IMR-90 (cell line): ENCODE data around the gene REC114. TPM values are rescaled to one million over a fixed set of nuclear protein-coding genes. Genes with fewer than 3 reads are reported as not detected.

ENCODE experiments used
- ATAC-seq: fragments of 200-7000 bp; cut with Tn5 transposase; 2 replicates; pipeline ENCODE4 v1.9.1; 2020; ENCODE audit warnings: low read depth, mild to moderate bottlenecking, moderate library complexity
- BruUV-seq: library from RNA; stranded (reverse); fragments of 400-500 nt; replicated peaks from 2 replicates; lab custom pipeline; 2021; lab: Mats Ljungman, UMichigan
- CTCF ChIA-PET: fragments of 300-600 bp; formaldehyde crosslinking; extraction: SDS; loops from one replicate; lab custom pipeline; 2021; ENCODE audit warnings: antibody characterized with exemption; lab: Yijun Ruan, JAX
- POLR2A ChIA-PET: fragments of 300-600 bp; sonication (Branson Sonifier 250); formaldehyde crosslinking; loops from one replicate; lab custom pipeline; 2022; ENCODE audit warnings: antibody characterized with exemption; ENCODE audit not compliant: unreplicated experiment; lab: Charles Lee
- DNase-seq: peaks from one replicate; pipeline ENCODE4 v3.0.0; 2013
- H2AFZ ChIP-seq: replicated peaks from 2 replicates; pipeline ENCODE3; 2013; ENCODE audit warnings: low read length, mild to moderate bottlenecking; ENCODE audit not compliant: poor library complexity
- H2AK5ac ChIP-seq: 2 replicates; pipeline ENCODE4 v1.6.1; 2013; ENCODE audit warnings: low read depth, low read length, inconsistent platforms
- H2AK9ac ChIP-seq: replicated peaks from 2 replicates; pipeline ENCODE3; 2013; ENCODE audit warnings: mild to moderate bottlenecking, low read depth, low read length, moderate library complexity; ENCODE audit not compliant: poor library complexity
- H2BK120ac ChIP-seq: 2 replicates; pipeline ENCODE4 v1.6.1; 2013; ENCODE audit warnings: low read depth, low read length, inconsistent platforms
- H2BK15ac ChIP-seq: 3 replicates; pipeline ENCODE4 v1.6.1; 2013; ENCODE audit warnings: low read depth, low read length, inconsistent platforms
- H2BK20ac ChIP-seq: 2 replicates; pipeline ENCODE4 v1.6.1; 2013; ENCODE audit warnings: low read depth, mild to moderate bottlenecking, inconsistent platforms, low read length, moderate library complexity
- H2BK5ac ChIP-seq: 2 replicates; pipeline ENCODE4 v1.6.1; 2013; ENCODE audit warnings: mild to moderate bottlenecking, low read depth, low read length, inconsistent platforms; ENCODE audit not compliant: poor library complexity, severe bottlenecking
- H3K14ac ChIP-seq: replicated peaks from 2 replicates; pipeline ENCODE4 v1.6.1; 2013; ENCODE audit warnings: low read depth, low read length, inconsistent platforms
- H3K18ac ChIP-seq: 2 replicates; pipeline ENCODE4 v1.6.1; 2013; ENCODE audit warnings: low read depth, low read length, control low read depth
- H3K23ac ChIP-seq: 2 replicates; pipeline ENCODE4 v1.6.1; 2013; ENCODE audit warnings: low read depth, low read length, inconsistent platforms
- H3K27ac ChIP-seq: 2 replicates; pipeline ENCODE4 v1.5.1; 2013; ENCODE audit warnings: mild to moderate bottlenecking, control low read depth, low read length; ENCODE audit not compliant: insufficient read depth
- H3K27me3 ChIP-seq: 2 replicates; pipeline ENCODE4 v1.6.1; 2013; ENCODE audit warnings: low read length; ENCODE audit not compliant: control insufficient read depth, insufficient read depth
- H3K36me3 ChIP-seq: 2 replicates; pipeline ENCODE4 v1.6.1; 2013; ENCODE audit warnings: low read length, mixed read lengths; ENCODE audit not compliant: control insufficient read depth, insufficient read depth
- H3K4ac ChIP-seq: 2 replicates; pipeline ENCODE4 v1.6.1; 2013; ENCODE audit warnings: low read depth, low read length, inconsistent platforms
- H3K4me1 ChIP-seq: 2 replicates; pipeline ENCODE4 v1.6.1; 2013; ENCODE audit warnings: low read length, mixed read lengths; ENCODE audit not compliant: control insufficient read depth, insufficient read depth
- H3K4me2 ChIP-seq: 2 replicates; pipeline ENCODE4 v1.6.1; 2013; ENCODE audit warnings: low read depth, mild to moderate bottlenecking, control low read depth, low read length, moderate library complexity
- H3K4me3 ChIP-seq: 2 replicates; pipeline ENCODE4 v1.5.1; 2013; ENCODE audit warnings: low read depth, mild to moderate bottlenecking, control low read depth, low read length, moderate library complexity; ENCODE audit not compliant: insufficient read depth
- H3K56ac ChIP-seq: 2 replicates; pipeline ENCODE4 v1.6.1; 2013; ENCODE audit warnings: low read length, inconsistent platforms; ENCODE audit not compliant: insufficient read depth; ENCODE audit errors: extremely low read depth
- H3K79me1 ChIP-seq, 2 experiments: 2 replicates each; pipeline ENCODE4 v1.6.1; 2013; ENCODE audit warnings: low read length in 2 of 2, inconsistent platforms in 1 of 2, low read depth in 1 of 2
- H3K9ac ChIP-seq: 2 replicates; pipeline ENCODE4 v1.6.1; 2013; ENCODE audit warnings: low read depth, low read length, control low read depth
- H3K9me1 ChIP-seq: 2 replicates; pipeline ENCODE4 v1.6.1; 2013; ENCODE audit warnings: low read length, inconsistent platforms; ENCODE audit not compliant: insufficient read depth
- H3K9me3 ChIP-seq: 2 replicates; pipeline ENCODE4 v1.6.1; 2013; ENCODE audit warnings: low read length; ENCODE audit not compliant: control insufficient read depth, insufficient read depth
- H4K20me1 ChIP-seq: 2 replicates; pipeline ENCODE4 v1.6.1; 2013; ENCODE audit warnings: low read length, inconsistent platforms; ENCODE audit not compliant: insufficient read depth
- H4K5ac ChIP-seq: 2 replicates; pipeline ENCODE4 v1.6.1; 2013; ENCODE audit warnings: mild to moderate bottlenecking, low read depth, low read length, control low read depth
- H4K8ac ChIP-seq, 2 experiments: 2 replicates each; pipeline ENCODE4 v1.6.1; 2013; ENCODE audit warnings: low read depth in 2 of 2, low read length in 2 of 2, control low read depth in 1 of 2, inconsistent platforms in 1 of 2
- H4K91ac ChIP-seq: 2 replicates; pipeline ENCODE4 v1.6.1; 2013; ENCODE audit warnings: low read depth, low read length, inconsistent platforms; ENCODE audit not compliant: insufficient read depth
- BHLHE40 ChIP-seq: fragments of 150-350 bp; IDR thresholded peaks from 2 replicates; pipeline ENCODE4 v1.6.1; 2016; ENCODE audit warnings: mild to moderate bottlenecking, low read depth, low read length
- CEBPB ChIP-seq: IDR thresholded peaks from 2 replicates; pipeline ENCODE4 v1.6.1; 2012; ENCODE audit warnings: low read depth, low read length, improper control_type of control experiment
- CHD1 ChIP-seq: IDR thresholded peaks from 2 replicates; pipeline ENCODE4 v1.6.1; 2012; ENCODE audit warnings: low read depth, low read length, improper control_type of control experiment
- CTCF ChIP-seq: conservative IDR thresholded peaks from 2 replicates; pipeline ENCODE4 v1.5.1; 2012; ENCODE audit warnings: mild to moderate bottlenecking, low read depth, low read length, improper control_type of control experiment
- ELK1 ChIP-seq: fragments of 150-350 bp; IDR thresholded peaks from 2 replicates; pipeline ENCODE4 v1.6.1; 2016; ENCODE audit warnings: low read depth, mild to moderate bottlenecking, low read length, moderate library complexity, borderline replicate concordance
- FOS ChIP-seq: fragments of 150-350 bp; IDR thresholded peaks from 2 replicates; pipeline ENCODE4 v1.6.1; 2016; ENCODE audit warnings: low read depth, low read length
- MAFK ChIP-seq: IDR thresholded peaks from 2 replicates; pipeline ENCODE4 v1.6.1; 2012; ENCODE audit warnings: low read depth, low read length, improper control_type of control experiment
- MAZ ChIP-seq: IDR thresholded peaks from 2 replicates; pipeline ENCODE4 v1.6.1; 2012; ENCODE audit warnings: low read depth, mild to moderate bottlenecking, low read length, improper control_type of control experiment, moderate library complexity, borderline replicate concordance
- MXI1 ChIP-seq: IDR thresholded peaks from 2 replicates; pipeline ENCODE4 v1.6.1; 2012; ENCODE audit warnings: low read depth, mild to moderate bottlenecking, low read length, moderate library complexity, borderline replicate concordance
- NFE2L2 ChIP-seq: fragments of 150-350 bp; IDR thresholded peaks from 2 replicates; pipeline ENCODE4 v1.6.1; 2016; ENCODE audit warnings: low read depth, mild to moderate bottlenecking, low read length
- POLR2A ChIP-seq: IDR thresholded peaks from 2 replicates; pipeline ENCODE4 v1.6.1; 2012; ENCODE audit warnings: mild to moderate bottlenecking, low read depth, low read length
- RAD21 ChIP-seq: IDR thresholded peaks from 2 replicates; pipeline ENCODE4 v1.6.1; 2012; ENCODE audit warnings: low read length, improper control_type of control experiment
- RCOR1 ChIP-seq: IDR thresholded peaks from 2 replicates; pipeline ENCODE4 v1.6.1; 2012; ENCODE audit warnings: mild to moderate bottlenecking, low read length, improper control_type of control experiment; ENCODE audit not compliant: insufficient replicate concordance
- RFX5 ChIP-seq: IDR thresholded peaks from 2 replicates; pipeline ENCODE4 v1.8.0; 2012; ENCODE audit warnings: low read depth, mild to moderate bottlenecking, low read length, moderate library complexity
- SMC3 ChIP-seq: fragments of 150-350 bp; IDR thresholded peaks from 2 replicates; pipeline ENCODE4 v1.6.1; 2016; ENCODE audit warnings: low read depth, mild to moderate bottlenecking, antibody characterized with exemption, low read length, moderate library complexity
- USF2 ChIP-seq: fragments of 150-350 bp; IDR thresholded peaks from 2 replicates; pipeline ENCODE4 v1.6.1; 2017; ENCODE audit warnings: mild to moderate bottlenecking, antibody characterized with exemption, low read length, low read depth
- WGBS, 2 experiments: methylation state at CpG; one replicate each; pipeline versions ENCODE4 v1.1.5 to v1.1.7; 2013; ENCODE audit warnings: missing lambda C conversion rate in 2 of 2; ENCODE audit not compliant: insufficient read length in 1 of 2; ENCODE audit errors: extremely low coverage in 2 of 2; 5-methylcytosine and 5-hydroxymethylcytosine counted together
- dilution Hi-C: fragments of 300-500 bp; cut with HindIII; formaldehyde crosslinking; loops from one replicate; pipeline ENCODE4 v1.14.3; 2018; ENCODE audit warnings: low sequenced_read_pairs; ENCODE audit not compliant: unreplicated experiment
- in situ Hi-C: fragments of 300-500 bp; cut with MboI; formaldehyde crosslinking; loops from 3 replicates; pipeline ENCODE4 v1.14.3; 2019; ENCODE audit warnings: low sequenced_read_pairs, inconsistent platforms, mixed read lengths
- intact Hi-C: fragments of 100-400 bp; cut with micrococcal nuclease; formaldehyde crosslinking; loops from 2 replicates; pipeline ENCODE4 v1.10.0; 2022
- polyA plus RNA-seq, 3 experiments: library from polyadenylated mRNA; depleted of rRNA; stranded (reverse); fragments of >200 nt; gene quantifications; 2 replicates each; pipeline ENCODE4 v1.2.3, GENCODE V29; 2012; ENCODE audit warnings: low replicate concordance in 1 of 3
- total RNA-seq: library from RNA; depleted of rRNA; stranded (reverse); fragments of >200 nt; gene quantifications from 2 replicates; pipeline ENCODE4 v1.2.3, GENCODE V29; 2012

The REC114 gene
- total and polyA plus RNA-seq, 2 of the 4 experiments (the other 2 are of a cell fraction) = not detected

- no peak overlapping the region for H3K14ac ChIP-seq
- H2BK5ac ChIP-seq = no peak overlapping the region
- dilution Hi-C loops = no loop called here
- ATAC-seq (no peak), DNase-seq (no peak)
- no peak overlapping the region for H3K18ac ChIP-seq
- no peak overlapping the region for H3K9ac ChIP-seq
- H3K79me1 ChIP-seq = no peaks in the 10 kb centered on the region
- H3K9me3 ChIP-seq = no peaks in the 10 kb centered on the region
- TF ChIP-seq RCOR1 (no peak), MAZ (no peak), MAFK (no peak), MXI1 (no peak), RAD21 (no peak), FOS (no peak), USF2 (no peak), ELK1 (no peak), SMC3 (no peak), CEBPB (no peak), NFE2L2 (no peak), RFX5 (no peak), CHD1 (no peak), BHLHE40 (no peak), POLR2A (no peak), CTCF (no peak)
- no CpG with 5 or more reads among the region's 2 CpGs for WGBS, 2 experiments
- peaks cover 21% of the 10 kb centered on the region for H3K27me3 ChIP-seq
- no peak overlapping the region for H3K23ac ChIP-seq
- no peak overlapping the region for H3K4ac ChIP-seq
- intact Hi-C loops = no loop called here
- no peak overlapping the region for H3K4me2 ChIP-seq
- H3K9me1 ChIP-seq = no peaks in the 10 kb centered on the region
- H3K56ac ChIP-seq = no peak overlapping the region
- no peaks in the 10 kb centered on the region for H4K20me1 ChIP-seq
- H4K5ac ChIP-seq = no peak overlapping the region
- in situ Hi-C loops = no loop called here
- no peak overlapping the region for H4K91ac ChIP-seq
- no peak overlapping the region for H4K8ac ChIP-seq
- no peak overlapping the region for H3K4me3 ChIP-seq
- H3K27ac ChIP-seq = no peak overlapping the region
- H2AFZ ChIP-seq = no peak overlapping the region
- H2BK15ac ChIP-seq = no peak overlapping the region
- H2AK9ac ChIP-seq = no peak overlapping the region
- no peak overlapping the region for H2AK5ac ChIP-seq
- ChIA-PET POLR2A (interaction anchor here (0.6 kb wide), 1 partner anchor 21 kb away, joined by 5 read pairs; no protein-coding TSS in a partner anchor), CTCF (no interaction called here)
- no peaks in the 10 kb centered on the region for H3K4me1 ChIP-seq
- no peaks in the 10 kb centered on the region for H3K36me3 ChIP-seq
- H2BK120ac ChIP-seq = no peak overlapping the region
- BruUV-seq = no TSS peak
- no peak overlapping the region for H2BK20ac ChIP-seq
Measured at GRCh38 chr15:73436613-73437012, 6.4 kb upstream of the REC114 start.
